Activated T-cell treated with anti-CD3 and anti-CD28 coated beads, Interleukin-2, amount 50 U/mL, for 72 hours (primary cell): Measurements from ENCODE around the gene GYS2. TPM values are rescaled to one million over a fixed set of nuclear protein-coding genes. Genes with fewer than 3 reads are reported as not detected.
"Not testable (repeated sequence)": the region's sequence is repeated elsewhere in the genome, so short reads cannot be mapped to it uniquely, and the experiment has no call there.

Source experiments
- ATAC-seq, 2 donors: fragments of 150-1000 bp; cut with Tn5 transposase; replicated peaks in 1 of 2; 2 replicates each; pipeline ENCODE4 v1.10.0; 2021; ENCODE audit warnings: moderate library complexity in 2 of 2, mild to moderate bottlenecking in 1 of 2
- DNase-seq, 2 donors: peaks; one replicate each; pipeline ENCODE4 v3.0.0; 2021 to 2022; ENCODE audit warnings: mixed read lengths in 1 of 2
- H3K27ac Mint-ChIP-seq: one replicate; pipeline ENCODE4 v1.8.0; 2022; ENCODE audit warnings: mild to moderate bottlenecking, moderate library complexity, mixed read lengths
- H3K27me3 Mint-ChIP-seq: one replicate; pipeline ENCODE4 v1.8.0; 2022; ENCODE audit warnings: low read depth, mixed read lengths
- H3K36me3 Mint-ChIP-seq, 2 donors: one replicate each; pipeline ENCODE4 v1.8.0; 2022; ENCODE audit warnings: mixed read lengths in 2 of 2, mild to moderate bottlenecking in 1 of 2; ENCODE audit not compliant: insufficient read depth in 2 of 2
- H3K4me1 Mint-ChIP-seq: one replicate; pipeline ENCODE4 v1.8.0; 2022; ENCODE audit warnings: low read depth, mixed read lengths
- H3K4me3 Mint-ChIP-seq, 2 donors: one replicate each; pipeline ENCODE4 v1.8.0; 2022; ENCODE audit warnings: mild to moderate bottlenecking in 2 of 2, mixed read lengths in 2 of 2, moderate library complexity in 2 of 2
- H3K9me3 Mint-ChIP-seq, 2 donors: one replicate each; pipeline ENCODE4 v1.8.0; 2022; ENCODE audit warnings: mixed read lengths in 2 of 2
- total RNA-seq, 2 donors: library from RNA; stranded (reverse); gene quantifications; one replicate each; pipeline ENCODE4 v1.2.3, GENCODE V29; 2022

Gene GYS2
- not detected for total RNA-seq

GRCh38 chr12:21604245-21605101 lies at the start of gene GYS2:
GYS2 (minus strand) TSS chr12:21604847; CDS start chr12:21604592, 255 bp downstream.
- ATAC-seq (no peak), DNase-seq (no peak)
- Mint-ChIP-seq H3K36me3 (no peaks in the 10 kb centered on the region), H3K4me3 (no peak within 1 kb of the TSS), H3K4me1 (no peaks in the 10 kb centered on the region), H3K27me3 (no peaks in the 10 kb centered on the region), H3K27ac (no peak within 1 kb of the TSS), H3K9me3 (no peaks in the 10 kb centered on the region)

- H3K9me3 Mint-ChIP-seq: no peaks in the 10 kb centered on the region
- no peak for DNase-seq
- peak overlapping the region; percentile 83 for H3K27ac Mint-ChIP-seq
- peak overlapping the region in 1 of 2 donors; percentile 59 for H3K4me3 Mint-ChIP-seq
- no peak for ATAC-seq
- no peaks in the 10 kb centered on the region for H3K27me3 Mint-ChIP-seq
- peaks cover 89% of the 10 kb centered on the region for H3K4me1 Mint-ChIP-seq
- H3K36me3 Mint-ChIP-seq: peaks cover 17 to 49% of the 10 kb centered on the region in 2 donors
Observed at GRCh38 chr12:21651821-21652220, 47.2 kb upstream of the GYS2 start.

- Mint-ChIP-seq H3K4me1 (peaks cover 92% of the 10 kb centered on the region), H3K4me3 (peak overlapping the region; percentile 13 to 34), H3K36me3 (peaks cover 19 to 50% of the 10 kb centered on the region in 2 donors), H3K9me3 (no peaks in the 10 kb centered on the region), H3K27me3 (no peaks in the 10 kb centered on the region), H3K27ac (peak overlapping the region; percentile 85)
- ATAC-seq (no peak), DNase-seq (no peak)
Observed at GRCh38 chr12:21650997-21651396, 46.4 kb upstream of the GYS2 start.

- H3K9me3 Mint-ChIP-seq: no peaks in the 10 kb centered on the region
- DNase-seq (no peak), ATAC-seq (no peak)
- peak overlapping the region; percentile 82 for H3K27ac Mint-ChIP-seq
- H3K36me3 Mint-ChIP-seq: peaks cover 19 to 51% of the 10 kb centered on the region in 2 donors
- H3K27me3 Mint-ChIP-seq: no peaks in the 10 kb centered on the region
- H3K4me1 Mint-ChIP-seq: peaks cover 92% of the 10 kb centered on the region
- H3K4me3 Mint-ChIP-seq: peak overlapping the region in 1 of 2 donors; percentile 1
Observed at GRCh38 chr12:21649034-21649433, 44.4 kb upstream of the GYS2 start.

- Mint-ChIP-seq H3K27me3 (no peaks in the 10 kb centered on the region), H3K27ac (peak overlapping the region; percentile 82), H3K9me3 (no peaks in the 10 kb centered on the region), H3K36me3 (peaks cover 16 to 51% of the 10 kb centered on the region in 2 donors), H3K4me3 (no peak overlapping the region), H3K4me1 (peaks cover 92% of the 10 kb centered on the region)
- ATAC-seq: no peak
- DNase-seq: no peak
Observed at GRCh38 chr12:21648378-21648777, 43.7 kb upstream of the GYS2 start.

GRCh38 chr12:21647179-21647578 lies 42.5 kb upstream of the GYS2 start:
- Mint-ChIP-seq H3K27me3 (no peaks in the 10 kb centered on the region), H3K4me3 (peak overlapping the region in 1 of 2 donors; percentile 29), H3K4me1 (peaks cover 90% of the 10 kb centered on the region), H3K27ac (peak overlapping the region; percentile 91), H3K9me3 (no peaks in the 10 kb centered on the region), H3K36me3 (peaks cover 19 to 52% of the 10 kb centered on the region in 2 donors)
- ATAC-seq (no peak), DNase-seq (no peak)

GRCh38 chr12:21645041-21645500 lies 40.4 kb upstream of the GYS2 start:
- peaks cover 81% of the 10 kb centered on the region for H3K4me1 Mint-ChIP-seq
- H3K27ac Mint-ChIP-seq: peak overlapping the region; percentile 96
- not testable (repeated sequence) for H3K27me3 Mint-ChIP-seq, ATAC-seq, DNase-seq, H3K9me3 Mint-ChIP-seq
- H3K36me3 Mint-ChIP-seq: peaks cover 24 to 46% of the 10 kb centered on the region in 2 donors
- H3K4me3 Mint-ChIP-seq: peak overlapping the region in 1 of 2 donors; percentile 26

GRCh38 chr12:21644516-21644915 lies 39.9 kb upstream of the GYS2 start:
- DNase-seq: no peak
- Mint-ChIP-seq H3K27me3 (no peaks in the 10 kb centered on the region), H3K9me3 (no peaks in the 10 kb centered on the region), H3K4me3 (no peak overlapping the region), H3K36me3 (peaks cover 24 to 46% of the 10 kb centered on the region in 2 donors), H3K27ac (peak overlapping the region; percentile 97), H3K4me1 (peaks cover 79% of the 10 kb centered on the region)
- no peak for ATAC-seq

GRCh38 chr12:21643758-21644157 lies 39.1 kb upstream of the GYS2 start:
- H3K27ac Mint-ChIP-seq: peak overlapping the region; percentile 97
- peaks cover 23 to 50% of the 10 kb centered on the region in 2 donors for H3K36me3 Mint-ChIP-seq
- no peaks in the 10 kb centered on the region for H3K9me3 Mint-ChIP-seq
- H3K4me3 Mint-ChIP-seq: peak overlapping the region; percentile 57 to 87
- ATAC-seq (no peak), DNase-seq (no peak)
- H3K4me1 Mint-ChIP-seq: peaks cover 79% of the 10 kb centered on the region
- no peaks in the 10 kb centered on the region for H3K27me3 Mint-ChIP-seq

GRCh38 chr12:21642707-21643389 lies 38.2 kb upstream of the GYS2 start:
- H3K36me3 Mint-ChIP-seq: peaks cover 22 to 56% of the 10 kb centered on the region in 2 donors
- peak overlapping the region; percentile 61 to 87 for H3K4me3 Mint-ChIP-seq
- no peaks in the 10 kb centered on the region for H3K27me3 Mint-ChIP-seq
- H3K9me3 Mint-ChIP-seq: no peaks in the 10 kb centered on the region
- ATAC-seq (peak; percentile 55 to 75), DNase-seq (no peak)
- peaks cover 75% of the 10 kb centered on the region for H3K4me1 Mint-ChIP-seq
- peak overlapping the region; percentile 97 for H3K27ac Mint-ChIP-seq

GRCh38 chr12:21638054-21638891 lies 33.6 kb upstream of the GYS2 start:
- no peak for ATAC-seq
- H3K9me3 Mint-ChIP-seq: no peaks in the 10 kb centered on the region

GRCh38 chr12:21634245-21634644 lies 29.6 kb upstream of the GYS2 start:
- H3K9me3 Mint-ChIP-seq: no peaks in the 10 kb centered on the region
- H3K27me3 Mint-ChIP-seq: no peaks in the 10 kb centered on the region
- no peak overlapping the region for H3K27ac Mint-ChIP-seq
- H3K4me3 Mint-ChIP-seq: no peak overlapping the region
- peaks cover 21% of the 10 kb centered on the region for H3K4me1 Mint-ChIP-seq
- H3K36me3 Mint-ChIP-seq: peaks cover 4 to 27% of the 10 kb centered on the region in 2 donors
- ATAC-seq (peak in 1 of 2 donors; percentile 23), DNase-seq (no peak)

More at GRCh38 chr12:21638054-21638891, 33.6 kb upstream of the GYS2 start:
- H3K4me1 Mint-ChIP-seq: peaks cover 47% of the 10 kb centered on the region
- no peaks in the 10 kb centered on the region for H3K27me3 Mint-ChIP-seq
- no peak overlapping the region for H3K4me3 Mint-ChIP-seq
- peaks cover 18 to 47% of the 10 kb centered on the region in 2 donors for H3K36me3 Mint-ChIP-seq
- H3K27ac Mint-ChIP-seq: peak overlapping the region; percentile 45
- no peak for DNase-seq
